PC-3 (cell line): ENCODE measurements around the gene ZBTB16. TPM values are rescaled to one million over a fixed set of nuclear protein-coding genes. Genes with fewer than 3 reads are reported as not detected.

ENCODE experiments used
- ATAC-seq: fragments of 200-7000 bp; cut with Tn5 transposase; 2 replicates; pipeline ENCODE4 v1.9.1; 2020; ENCODE audit warnings: mild to moderate bottlenecking, moderate library complexity
- BruUV-seq: library from RNA; stranded (reverse); fragments of 400-500 nt; replicated peaks from 2 replicates; lab custom pipeline; 2021; lab: Mats Ljungman, UMichigan
- CTCF ChIA-PET: fragments of 300-600 bp; sonication (Branson Sonifier 250); formaldehyde crosslinking; loops from one replicate; lab custom pipeline; 2022; ENCODE audit warnings: antibody characterized with exemption; lab: Charles Lee
- POLR2A ChIA-PET: fragments of 300-600 bp; sonication (Branson Sonifier 250); formaldehyde crosslinking; loops from one replicate; lab custom pipeline; 2022; ENCODE audit warnings: antibody characterized with exemption; ENCODE audit not compliant: unreplicated experiment; lab: Charles Lee
- DNase-seq: peaks from one replicate; pipeline ENCODE4 v3.0.0-alpha.2; 2015
- H2AFZ ChIP-seq: fragments of 300-600 bp; sonication (generic); 2 replicates; pipeline ENCODE4 v1.6.0; 2016; ENCODE audit warnings: antibody characterized with exemption, low read length
- H3F3A ChIP-seq: fragments of 300-600 bp; sonication (generic); one replicate; pipeline ENCODE4 v1.6.0; 2017; ENCODE audit warnings: antibody characterized with exemption, low read length, control low read depth, mild to moderate bottlenecking; ENCODE audit not compliant: unreplicated experiment
- H3K27ac ChIP-seq: fragments of 300-600 bp; sonication (generic); 2 replicates; pipeline ENCODE4 v1.5.1; 2016; ENCODE audit warnings: mild to moderate bottlenecking, low read length
- H3K27me3 ChIP-seq: fragments of 300-600 bp; sonication (generic); 2 replicates; pipeline ENCODE4 v1.6.1; 2016; ENCODE audit warnings: low read length, mixed read lengths
- H3K36me3 ChIP-seq: fragments of 300-600 bp; sonication (generic); 2 replicates; pipeline ENCODE4 v1.6.1; 2016; ENCODE audit warnings: low read depth, mixed run types, low read length, mixed read lengths
- H3K4me1 ChIP-seq: fragments of 300-600 bp; sonication (generic); 2 replicates; pipeline ENCODE4 v1.5.1; 2016; ENCODE audit warnings: low read length; ENCODE audit not compliant: insufficient read depth
- H3K4me2 ChIP-seq: fragments of 300-600 bp; sonication (generic); 2 replicates; pipeline ENCODE4 v1.6.0; 2016; ENCODE audit warnings: low read length
- H3K4me3 ChIP-seq: fragments of 300-600 bp; sonication (generic); 2 replicates; pipeline ENCODE4 v1.5.1; 2016; ENCODE audit warnings: mild to moderate bottlenecking, low read length, mixed read lengths
- H3K79me2 ChIP-seq: fragments of 300-600 bp; sonication (generic); 2 replicates; pipeline ENCODE4 v1.6.1; 2017; ENCODE audit warnings: low read length, mixed read lengths
- H3K9ac ChIP-seq: fragments of 300-600 bp; sonication (generic); 2 replicates; pipeline ENCODE4 v1.6.0; 2016; ENCODE audit warnings: mild to moderate bottlenecking, low read length
- H3K9me2 ChIP-seq: fragments of 300-600 bp; sonication (generic); replicated peaks from 2 replicates; pipeline ENCODE4 v1.6.1; 2016; ENCODE audit warnings: mixed run types, low read length, mixed read lengths
- H3K9me3 ChIP-seq: fragments of 300-600 bp; sonication (generic); 2 replicates; pipeline ENCODE4 v1.6.1; 2016; ENCODE audit warnings: low read length, mixed read lengths
- H4K20me1 ChIP-seq: fragments of 300-600 bp; sonication (generic); 2 replicates; pipeline ENCODE4 v1.6.1; 2016; ENCODE audit warnings: low read length, mixed read lengths
- CTCF ChIP-seq: fragments of 300-600 bp; sonication (generic); conservative IDR thresholded peaks from 2 replicates; pipeline ENCODE4 v1.5.1; 2017; ENCODE audit warnings: antibody characterized with exemption, low read depth, mild to moderate bottlenecking, low read length
- EZH2 ChIP-seq: fragments of 300-600 bp; sonication (generic); IDR thresholded peaks from one replicate; pipeline ENCODE4 v1.6.1; 2017; ENCODE audit warnings: antibody characterized with exemption, mild to moderate bottlenecking, low read length; ENCODE audit not compliant: unreplicated experiment
- EZH2phosphoT487 ChIP-seq: fragments of 300-600 bp; sonication (generic); IDR thresholded peaks from 2 replicates; pipeline ENCODE4 v1.6.1; 2018; ENCODE audit warnings: mild to moderate bottlenecking, antibody characterized with exemption, low read length, borderline replicate concordance
- intact Hi-C: fragments of 100-400 bp; cut with micrococcal nuclease; formaldehyde crosslinking; loops from 2 replicates; pipeline ENCODE4 v1.9.0; 2023
- total RNA-seq: library from RNA; depleted of rRNA; stranded (reverse); fragments of >200 nt; gene quantifications from 2 replicates; pipeline ENCODE4 v1.2.3, GENCODE V29; 2014

Gene ZBTB16
- total RNA-seq, 1 experiment from 2014 or later = not detected

- H3K27ac ChIP-seq = no peak overlapping the region
- no peaks in the 10 kb centered on the region for H3K4me1 ChIP-seq
- peaks cover 90% of the 10 kb centered on the region for H3K27me3 ChIP-seq
- DNase-seq (no peak), ATAC-seq (no peak)
- H3F3A ChIP-seq = no peaks in the 10 kb centered on the region
- no peaks in the 10 kb centered on the region for H3K79me2 ChIP-seq
- POLR2A ChIA-PET = no interaction called here
- H3K9me3 ChIP-seq = no peaks in the 10 kb centered on the region
- H3K4me2 ChIP-seq = no peak overlapping the region
- no TSS peak for BruUV-seq
- H4K20me1 ChIP-seq = no peaks in the 10 kb centered on the region
- intact Hi-C loops = no loop called here
- no peaks in the 10 kb centered on the region for H3K36me3 ChIP-seq
- no peak for TF ChIP-seq EZH2
- TF ChIP-seq EZH2phosphoT487 = no peak
- TF ChIP-seq CTCF = no peak
- H2AFZ ChIP-seq = no peak overlapping the region
- no peaks in the 10 kb centered on the region for H3K9me2 ChIP-seq
- H3K4me3 ChIP-seq = no peak overlapping the region
- H3K9ac ChIP-seq = no peak overlapping the region
- CTCF ChIA-PET = interaction anchor here (0.6 kb wide), 1 partner anchor 100 kb away, joined by 3 read pairs; no protein-coding TSS in a partner anchor
These were observed 123.6 kb downstream of the ZBTB16 start for GRCh38 chr11:114183044-114183511.

GRCh38 chr11:114185436-114185835, 125.9 kb downstream of the ZBTB16 start:
- CTCF ChIA-PET = no interaction called here

More at GRCh38 chr11:114185436-114185835, 125.9 kb downstream of the ZBTB16 start:
- Histone ChIP-seq H4K20me1 (no peaks in the 10 kb centered on the region), H3K9me3 (no peaks in the 10 kb centered on the region), H3K4me2 (no peak overlapping the region), H3K4me3 (no peak overlapping the region), H3K27ac (no peak overlapping the region), H3K79me2 (no peaks in the 10 kb centered on the region), H3K27me3 (peaks cover 75% of the 10 kb centered on the region), H3K36me3 (no peaks in the 10 kb centered on the region), H3K9me2 (no peaks in the 10 kb centered on the region), H3F3A (no peaks in the 10 kb centered on the region), H3K9ac (no peak overlapping the region), H2AFZ (no peak overlapping the region), H3K4me1 (no peaks in the 10 kb centered on the region)
- intact Hi-C loops = no loop called here
- ATAC-seq (no peak), DNase-seq (no peak)
- POLR2A ChIA-PET = no interaction called here
- TF ChIP-seq EZH2 = no peak
- no peak for TF ChIP-seq EZH2phosphoT487
- TF ChIP-seq CTCF = no peak
- BruUV-seq = no TSS peak
